CD14-positive monocyte (primary cell): ENCODE measurements around the gene PPFIBP1. TPM values are rescaled to one million over a fixed set of nuclear protein-coding genes. Genes with fewer than 3 reads are reported as not detected.

Experiments used
- DNase-seq, 3 donors: peaks; one replicate each; pipeline ENCODE4 v3.0.0-alpha.2; 2011 to 2022
- H2AFZ ChIP-seq: 2 replicates; pipeline ENCODE4 v1.6.0; 2012; ENCODE audit warnings: mild to moderate bottlenecking, low read depth, low read length, inconsistent platforms; ENCODE audit not compliant: insufficient read depth, poor library complexity, severe bottlenecking
- H3K27ac ChIP-seq, 2 donors: 1 replicate in 1 of 2; 2 replicates in 1 of 2; pipeline ENCODE4 v1.5.1; 2012 to 2013; ENCODE audit warnings: low read length in 2 of 2, control low read depth in 1 of 2, inconsistent platforms in 1 of 2, low read depth in 1 of 2, mild to moderate bottlenecking in 1 of 2
- H3K27me3 ChIP-seq, 2 donors: one replicate each; pipeline versions ENCODE4 v1.6.0 to v1.6.1; 2011 to 2013; ENCODE audit warnings: low read length in 2 of 2; ENCODE audit not compliant: control insufficient read depth in 2 of 2, insufficient read depth in 2 of 2
- H3K36me3 ChIP-seq, 2 donors: replicated peaks in 1 of 2; 1 replicate in 1 of 2; 2 replicates in 1 of 2; pipeline versions ENCODE4 v1.5.1 to v1.6.1; 2012 to 2013; ENCODE audit warnings: low read length in 2 of 2, control low read depth in 1 of 2, inconsistent platforms in 1 of 2, mild to moderate bottlenecking in 1 of 2; ENCODE audit not compliant: insufficient read depth in 2 of 2, control insufficient read depth in 1 of 2
- H3K4me1 ChIP-seq, 2 donors: 1 replicate in 1 of 2; 2 replicates in 1 of 2; pipeline versions ENCODE4 v1.5.1 to v1.6.1; 2012 to 2013; ENCODE audit warnings: low read length in 2 of 2, control low read depth in 1 of 2, inconsistent platforms in 1 of 2, mild to moderate bottlenecking in 1 of 2, moderate library complexity in 1 of 2; ENCODE audit not compliant: insufficient read depth in 2 of 2, control insufficient read depth in 1 of 2
- H3K4me2 ChIP-seq: replicated peaks from 2 replicates; pipeline ENCODE3; 2012; ENCODE audit warnings: low read length, moderate library complexity, mild to moderate bottlenecking; ENCODE audit not compliant: poor library complexity, severe bottlenecking; ENCODE audit errors: extremely low read depth
- H3K4me3 ChIP-seq, 3 experiments: fragments of 200-600 bp in 1 of 3; sonication (generic) in 1 of 3; replicated peaks in 1 of 3; 1 replicate in 2 of 3; 2 replicates in 1 of 3; pipeline ENCODE4 v1.5.1; 2011 to 2013; ENCODE audit warnings: low read length in 3 of 3, mild to moderate bottlenecking in 3 of 3, control low read depth in 2 of 3, low read depth in 2 of 3, inconsistent platforms in 1 of 3, moderate library complexity in 1 of 3
- H3K79me2 ChIP-seq: 2 replicates; pipeline ENCODE4 v1.6.0; 2012; ENCODE audit warnings: mild to moderate bottlenecking, control low read depth, inconsistent platforms, low read length, moderate library complexity; ENCODE audit not compliant: insufficient read depth
- H3K9ac ChIP-seq: 2 replicates; pipeline ENCODE4 v1.6.0; 2017; ENCODE audit warnings: low read length, mild to moderate bottlenecking; ENCODE audit not compliant: insufficient read depth, poor library complexity, severe bottlenecking
- H3K9me3 ChIP-seq, 2 donors: replicated peaks in 1 of 2; 1 replicate in 1 of 2; 2 replicates in 1 of 2; pipeline versions ENCODE4 v1.5.1 to v1.6.1; 2012 to 2013; ENCODE audit warnings: low read length in 2 of 2, control low read depth in 1 of 2; ENCODE audit not compliant: control insufficient read depth in 1 of 2, insufficient read depth in 1 of 2
- H4K20me1 ChIP-seq: 2 replicates; pipeline ENCODE4 v1.6.0; 2012; ENCODE audit warnings: mild to moderate bottlenecking, low read length, control low read depth, moderate library complexity; ENCODE audit not compliant: insufficient read depth
- H3K27ac Mint-ChIP-seq, 7 donors: one replicate each; pipeline ENCODE4 v1.8.0; 2020; ENCODE audit warnings: mild to moderate bottlenecking in 7 of 7, mixed read lengths in 7 of 7, moderate library complexity in 6 of 7, inconsistent platforms in 2 of 7
- H3K27me3 Mint-ChIP-seq, 3 donors: one replicate each; pipeline ENCODE4 v1.8.0; 2021 to 2022; ENCODE audit warnings: low read depth in 3 of 3, mild to moderate bottlenecking in 3 of 3, mixed read lengths in 3 of 3, moderate library complexity in 3 of 3, inconsistent platforms in 1 of 3
- H3K36me3 Mint-ChIP-seq, 2 donors: one replicate each; pipeline ENCODE4 v1.8.0; 2020; ENCODE audit warnings: mixed read lengths in 2 of 2, inconsistent platforms in 1 of 2, mild to moderate bottlenecking in 1 of 2
- H3K4me1 Mint-ChIP-seq: one replicate; pipeline ENCODE4 v1.8.0; 2020; ENCODE audit warnings: mild to moderate bottlenecking, mixed read lengths
- H3K4me3 Mint-ChIP-seq, 2 donors: one replicate each; pipeline ENCODE4 v1.8.0; 2020; ENCODE audit warnings: mild to moderate bottlenecking in 2 of 2, mixed read lengths in 2 of 2, moderate library complexity in 1 of 2
- H3K9me3 Mint-ChIP-seq, 7 donors: one replicate each; pipeline ENCODE4 v1.8.0; 2020 to 2022; ENCODE audit warnings: mixed read lengths in 7 of 7, mild to moderate bottlenecking in 6 of 7, moderate library complexity in 6 of 7, inconsistent platforms in 2 of 7
- WGBS: methylation state at CpG from one replicate; pipeline ENCODE4 v1.1.5; 2013; ENCODE audit warnings: missing lambda C conversion rate; ENCODE audit not compliant: insufficient coverage; 5-methylcytosine and 5-hydroxymethylcytosine counted together
- intact Hi-C, 2 donors: fragments of 100-400 bp; cut with micrococcal nuclease; formaldehyde crosslinking; loops; one replicate each; pipeline versions ENCODE4 v1.15.0 to v1.15.1; 2023
- polyA plus RNA-seq, 3 donors: library from polyadenylated mRNA; depleted of rRNA in 1 of 3; unstranded in 2 of 3; stranded (reverse) in 1 of 3; fragments of 300-500 nt in 2 of 3; fragments of >200 nt in 1 of 3; fragmentation: Illumina TruSeq in 2 of 3; gene quantifications; 1 replicate in 2 of 3; 2 replicates in 1 of 3; pipeline ENCODE4 v1.2.3, GENCODE V29; 2012 to 2021
- TF ChIP-seq, protein P1 (sequence below): fragments of 200-600 bp; IDR thresholded peaks from one replicate; pipeline ENCODE4 v1.8.0; 2022; ENCODE audit warnings: antibody characterized with exemption, mild to moderate bottlenecking

PPFIBP1 gene
- polyA plus RNA-seq, 3 donors = 0.25 to 0.79 (median 0.53) TPM

- DNase-seq = no peak
- no peak overlapping the region for H3K27ac ChIP-seq
- H3K9ac ChIP-seq = no peak overlapping the region
- Mint-ChIP-seq H3K4me1 (peaks cover 8% of the 10 kb centered on the region), H3K36me3 (no peaks in the 10 kb centered on the region), H3K27ac (no peak overlapping the region), H3K27me3 (no peaks in the 10 kb centered on the region), H3K9me3 (peaks cover 6 to 17% (median 13%) of the 10 kb centered on the region in 7 donors), H3K4me3 (no peak overlapping the region)
- TF ChIP-seq, protein P1, sequence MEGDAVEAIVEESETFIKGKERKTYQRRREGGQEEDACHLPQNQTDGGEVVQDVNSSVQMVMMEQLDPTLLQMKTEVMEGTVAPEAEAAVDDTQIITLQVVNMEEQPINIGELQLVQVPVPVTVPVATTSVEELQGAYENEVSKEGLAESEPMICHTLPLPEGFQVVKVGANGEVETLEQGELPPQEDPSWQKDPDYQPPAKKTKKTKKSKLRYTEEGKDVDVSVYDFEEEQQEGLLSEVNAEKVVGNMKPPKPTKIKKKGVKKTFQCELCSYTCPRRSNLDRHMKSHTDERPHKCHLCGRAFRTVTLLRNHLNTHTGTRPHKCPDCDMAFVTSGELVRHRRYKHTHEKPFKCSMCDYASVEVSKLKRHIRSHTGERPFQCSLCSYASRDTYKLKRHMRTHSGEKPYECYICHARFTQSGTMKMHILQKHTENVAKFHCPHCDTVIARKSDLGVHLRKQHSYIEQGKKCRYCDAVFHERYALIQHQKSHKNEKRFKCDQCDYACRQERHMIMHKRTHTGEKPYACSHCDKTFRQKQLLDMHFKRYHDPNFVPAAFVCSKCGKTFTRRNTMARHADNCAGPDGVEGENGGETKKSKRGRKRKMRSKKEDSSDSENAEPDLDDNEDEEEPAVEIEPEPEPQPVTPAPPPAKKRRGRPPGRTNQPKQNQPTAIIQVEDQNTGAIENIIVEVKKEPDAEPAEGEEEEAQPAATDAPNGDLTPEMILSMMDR = no peak
- no peaks in the 10 kb centered on the region for H3K79me2 ChIP-seq
- intact Hi-C loops = no loop called here
- no peaks in the 10 kb centered on the region for H4K20me1 ChIP-seq
- no peak overlapping the region for H3K4me3 ChIP-seq
- H3K36me3 ChIP-seq = no peaks in the 10 kb centered on the region
- no peak overlapping the region for H2AFZ ChIP-seq
- no peak overlapping the region for H3K4me2 ChIP-seq
- WGBS = no CpG with 5 or more reads among the region's 1 CpG
- H3K9me3 ChIP-seq = peaks cover 5 to 10% of the 10 kb centered on the region in 2 donors
- H3K4me1 ChIP-seq = no peaks in the 10 kb centered on the region
- H3K27me3 ChIP-seq = no peaks in the 10 kb centered on the region
Observed at GRCh38 chr12:27602516-27602915, 78.5 kb downstream of the PPFIBP1 start.

DNA sequence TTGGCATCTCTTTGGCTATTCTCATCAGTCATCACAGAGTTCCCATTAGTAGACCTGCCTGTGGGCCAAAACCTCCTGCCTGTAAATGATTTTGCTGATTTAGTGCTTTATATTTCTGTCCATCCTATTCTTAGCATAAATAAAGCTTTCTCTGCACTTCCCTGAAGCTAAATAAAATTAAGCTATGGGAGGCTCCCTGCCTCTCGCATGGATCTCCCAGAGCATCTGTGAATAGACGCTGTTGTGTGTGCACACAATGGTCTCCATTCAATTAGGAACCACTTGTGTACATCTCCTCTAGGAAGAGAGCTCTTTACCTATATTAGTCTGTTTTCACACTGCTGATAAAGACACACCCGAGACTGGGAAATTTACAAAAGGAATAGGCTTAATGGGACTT is 80.4 kb downstream of the PPFIBP1 start:
- no peaks in the 10 kb centered on the region for H3K36me3 Mint-ChIP-seq
- peaks cover 4 to 13% (median 7%) of the 10 kb centered on the region in 7 donors for H3K9me3 Mint-ChIP-seq
- Histone ChIP-seq H3K36me3 (no peaks in the 10 kb centered on the region), H3K79me2 (no peaks in the 10 kb centered on the region), H2AFZ (no peak overlapping the region), H3K4me2 (no peak overlapping the region), H3K4me3 (no peak overlapping the region), H4K20me1 (no peaks in the 10 kb centered on the region), H3K27me3 (no peaks in the 10 kb centered on the region), H3K9me3 (peaks cover 5 to 10% of the 10 kb centered on the region in 2 donors), H3K9ac (no peak overlapping the region), H3K27ac (no peak overlapping the region), H3K4me1 (no peaks in the 10 kb centered on the region)
- no CpG with 5 or more reads among the region's 3 CpGs for WGBS
- no peak overlapping the region for H3K4me3 Mint-ChIP-seq
- no peak overlapping the region for H3K27ac Mint-ChIP-seq
- TF ChIP-seq, protein P1 = no peak
- H3K4me1 Mint-ChIP-seq = peaks cover 8% of the 10 kb centered on the region
- intact Hi-C loops = no loop called here
- no peak for DNase-seq
- peaks cover 0 to 2% (median 0%) of the 10 kb centered on the region in 3 donors for H3K27me3 Mint-ChIP-seq
